C4-2B (cell line): ENCODE results near the gene ZBTB22.

Experiments used
- H3K27ac ChIP-seq: fragments of 450-650 bp; 2 replicates; pipeline ENCODE4 v1.5.1; 2017
- ZFX ChIP-seq: fragments of 450-650 bp; IDR thresholded peaks from 2 replicates; pipeline ENCODE4 v1.6.1; 2017
- TF ChIP-seq, protein P1 (sequence below): fragments of 450-650 bp; conservative IDR thresholded peaks from 2 replicates; pipeline ENCODE4 v1.5.1; 2017; ENCODE audit warnings: mild to moderate bottlenecking

ZBTB22 gene

DNA sequence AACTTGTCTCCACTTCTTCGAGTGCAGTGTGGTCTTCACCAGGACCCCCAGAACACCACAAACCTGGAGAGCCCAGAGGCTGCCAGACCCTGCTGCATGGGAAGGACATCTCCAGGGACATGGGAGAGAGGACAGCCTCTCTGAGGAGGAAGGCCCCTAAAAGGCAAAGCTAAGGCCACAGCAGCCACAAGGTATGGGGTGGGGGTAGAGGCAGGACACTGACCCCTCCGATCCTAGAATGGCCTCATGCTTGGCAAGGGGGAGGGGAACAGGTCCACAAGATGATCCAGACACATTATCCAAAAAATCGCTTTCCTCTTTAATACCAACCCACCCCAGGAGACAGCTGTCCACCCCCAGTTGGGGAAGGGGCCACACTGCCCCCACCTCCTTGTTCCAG lies 38.7 kb downstream of the ZBTB22 start:
- H3K27ac ChIP-seq, result no peak overlapping the region
- no peak for TF ChIP-seq ZFX
- TF ChIP-seq, protein P1, sequence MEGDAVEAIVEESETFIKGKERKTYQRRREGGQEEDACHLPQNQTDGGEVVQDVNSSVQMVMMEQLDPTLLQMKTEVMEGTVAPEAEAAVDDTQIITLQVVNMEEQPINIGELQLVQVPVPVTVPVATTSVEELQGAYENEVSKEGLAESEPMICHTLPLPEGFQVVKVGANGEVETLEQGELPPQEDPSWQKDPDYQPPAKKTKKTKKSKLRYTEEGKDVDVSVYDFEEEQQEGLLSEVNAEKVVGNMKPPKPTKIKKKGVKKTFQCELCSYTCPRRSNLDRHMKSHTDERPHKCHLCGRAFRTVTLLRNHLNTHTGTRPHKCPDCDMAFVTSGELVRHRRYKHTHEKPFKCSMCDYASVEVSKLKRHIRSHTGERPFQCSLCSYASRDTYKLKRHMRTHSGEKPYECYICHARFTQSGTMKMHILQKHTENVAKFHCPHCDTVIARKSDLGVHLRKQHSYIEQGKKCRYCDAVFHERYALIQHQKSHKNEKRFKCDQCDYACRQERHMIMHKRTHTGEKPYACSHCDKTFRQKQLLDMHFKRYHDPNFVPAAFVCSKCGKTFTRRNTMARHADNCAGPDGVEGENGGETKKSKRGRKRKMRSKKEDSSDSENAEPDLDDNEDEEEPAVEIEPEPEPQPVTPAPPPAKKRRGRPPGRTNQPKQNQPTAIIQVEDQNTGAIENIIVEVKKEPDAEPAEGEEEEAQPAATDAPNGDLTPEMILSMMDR, result no peak

DNA sequence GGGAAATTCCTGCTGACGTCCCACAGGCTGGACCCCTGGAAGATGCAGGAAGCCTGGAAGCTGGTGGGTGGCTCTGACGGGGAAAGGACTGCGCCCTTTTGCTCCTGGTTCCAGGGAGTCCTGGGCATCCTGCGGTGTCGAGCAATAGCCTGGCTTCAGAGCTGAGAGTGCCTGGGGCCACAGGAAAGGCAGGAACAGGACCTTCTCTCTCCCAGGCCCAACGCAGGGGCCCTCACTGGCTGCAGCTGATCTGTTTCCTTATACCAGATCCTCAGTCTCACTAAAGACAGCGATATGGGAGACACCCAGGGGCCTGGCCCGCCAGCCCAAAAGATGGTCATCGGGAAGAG lies 39.2 kb downstream of the ZBTB22 start:
- H3K27ac ChIP-seq, result no peak overlapping the region
- TF ChIP-seq, protein P1, result no peak
- no peak for TF ChIP-seq ZFX

DNA sequence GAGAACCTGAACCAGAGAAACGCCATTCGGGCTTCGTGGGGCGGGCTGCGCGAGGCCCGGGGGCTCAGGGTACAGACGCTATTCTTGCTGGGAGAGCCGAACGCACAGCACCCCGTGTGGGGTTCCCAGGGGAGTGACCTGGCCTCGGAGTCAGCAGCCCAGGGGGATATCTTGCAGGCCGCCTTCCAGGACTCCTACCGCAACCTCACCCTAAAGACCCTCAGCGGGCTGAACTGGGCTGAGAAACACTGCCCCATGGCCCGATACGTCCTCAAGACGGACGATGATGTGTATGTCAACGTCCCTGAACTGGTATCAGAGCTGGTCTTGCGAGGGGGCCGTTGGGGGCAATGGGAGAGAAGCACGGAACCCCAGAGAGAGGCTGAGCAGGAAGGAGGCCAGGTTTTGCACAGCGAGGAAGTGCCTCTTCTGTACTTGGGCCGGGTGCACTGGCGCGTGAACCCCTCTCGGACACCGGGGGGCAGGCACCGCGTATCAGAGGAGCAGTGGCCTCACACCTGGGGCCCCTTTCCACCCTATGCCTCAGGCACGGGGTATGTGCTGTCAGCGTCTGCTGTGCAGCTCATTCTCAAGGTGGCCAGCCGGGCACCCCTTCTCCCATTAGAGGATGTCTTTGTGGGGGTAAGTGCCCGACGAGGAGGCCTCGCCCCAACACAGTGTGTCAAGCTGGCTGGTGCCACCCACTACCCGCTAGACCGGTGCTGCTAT lies 39.7 kb downstream of the ZBTB22 start:
- H3K27ac ChIP-seq, result peak overlapping the region; percentile 97
- no peak for TF ChIP-seq ZFX
- TF ChIP-seq, protein P1, result 0 out of 2 replicates have a peak, but pooled peaks have one; percentile 0

DNA sequence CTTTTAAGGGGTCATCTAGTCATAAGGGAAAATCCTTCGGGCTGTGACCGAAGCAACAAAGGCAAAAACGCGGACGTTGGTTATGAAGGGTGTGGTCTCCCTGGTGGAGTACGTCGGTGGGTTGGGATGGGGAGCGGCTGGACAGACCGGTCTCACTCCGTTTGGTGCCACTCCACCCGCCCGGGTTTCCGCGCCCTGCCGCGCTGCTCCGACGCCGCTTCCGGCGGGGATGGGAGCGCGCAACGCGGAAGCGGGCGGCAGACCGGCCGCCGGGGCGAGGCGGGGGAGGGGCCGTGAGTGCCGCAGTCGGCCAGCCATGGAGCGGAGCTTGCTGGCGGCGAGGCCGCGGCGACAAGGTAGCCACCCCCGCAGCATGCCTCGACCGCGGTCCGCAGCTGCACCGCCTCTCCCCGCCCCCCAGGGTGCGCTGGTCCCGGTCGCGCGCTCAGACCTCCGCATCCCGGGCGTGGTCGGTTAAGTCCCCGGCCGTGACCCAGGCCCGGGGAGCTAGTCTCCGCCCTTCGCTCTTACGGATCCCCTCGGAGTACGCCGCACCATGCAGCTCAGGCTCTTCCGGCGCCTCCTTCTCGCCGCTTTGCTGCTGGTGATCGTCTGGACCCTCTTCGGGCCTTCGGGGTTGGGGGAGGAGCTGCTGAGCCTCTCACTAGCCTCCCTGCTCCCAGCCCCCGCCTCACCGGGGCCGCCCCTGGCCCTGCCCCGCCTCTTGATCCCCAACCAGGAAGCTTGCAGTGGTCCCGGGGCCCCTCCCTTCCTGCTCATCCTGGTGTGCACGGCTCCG lies 40.5 kb downstream of the ZBTB22 start, which contains the start of gene B3GALT4:
Gene B3GALT4 (plus strand): TSS at position 260 of the 799 bp plus-strand sequence. CDS start 297 bp downstream, at position 557.
- H3K27ac ChIP-seq, result peak within 1 kb of the TSS; percentile 97
- no peak for TF ChIP-seq ZFX
- TF ChIP-seq, protein P1, result peak; percentile 43

DNA sequence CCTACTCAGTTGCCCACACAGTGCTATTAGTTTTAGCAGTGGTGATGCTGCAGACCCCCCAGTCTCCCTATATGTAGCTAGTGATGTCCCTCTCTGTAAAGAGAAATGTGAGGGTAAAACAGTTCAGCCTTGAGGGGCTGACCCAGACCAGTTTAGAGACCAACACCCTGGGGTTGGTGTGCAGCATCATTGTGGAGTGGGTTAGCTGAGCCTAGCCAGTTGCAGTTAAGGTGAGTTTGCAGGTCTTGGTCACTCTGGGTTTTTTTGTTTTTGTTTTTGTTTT lies 41.0 kb downstream of the ZBTB22 start:
- TF ChIP-seq ZFX, result no peak
- TF ChIP-seq, protein P1, result no peak
- H3K27ac ChIP-seq, result peak overlapping the region; percentile 97

DNA sequence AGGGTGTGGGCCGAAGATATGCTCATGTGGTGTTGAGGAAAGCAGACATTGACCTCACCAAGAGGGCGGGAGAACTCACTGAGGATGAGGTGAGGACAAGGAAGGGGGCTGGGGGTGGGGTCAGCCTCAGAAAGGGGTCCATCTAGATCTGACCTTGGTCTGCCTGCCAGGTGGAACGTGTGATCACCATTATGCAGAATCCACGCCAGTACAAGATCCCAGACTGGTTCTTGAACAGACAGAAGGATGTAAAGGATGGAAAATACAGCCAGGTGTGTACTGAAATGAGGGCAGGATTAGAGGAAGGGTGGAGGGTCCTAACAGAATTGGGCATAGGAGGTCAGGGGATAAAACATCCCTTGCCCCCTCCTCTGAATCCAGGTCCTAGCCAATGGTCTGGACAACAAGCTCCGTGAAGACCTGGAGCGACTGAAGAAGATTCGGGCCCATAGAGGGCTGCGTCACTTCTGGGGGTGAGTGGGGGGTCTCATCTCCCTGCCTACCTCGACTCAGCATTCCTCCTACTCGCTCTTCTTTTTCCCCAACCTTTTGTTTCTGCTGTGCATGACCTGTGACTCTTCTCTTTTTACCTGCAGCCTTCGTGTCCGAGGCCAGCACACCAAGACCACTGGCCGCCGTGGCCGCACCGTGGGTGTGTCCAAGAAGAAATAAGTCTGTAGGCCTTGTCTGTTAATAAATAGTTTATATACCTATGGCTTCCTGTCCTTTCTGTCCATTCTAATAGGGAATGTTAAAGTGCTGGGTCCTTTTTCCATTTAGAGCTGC lies 41.6 kb downstream of the ZBTB22 start:
- peak overlapping the region; percentile 97 for H3K27ac ChIP-seq

DNA sequence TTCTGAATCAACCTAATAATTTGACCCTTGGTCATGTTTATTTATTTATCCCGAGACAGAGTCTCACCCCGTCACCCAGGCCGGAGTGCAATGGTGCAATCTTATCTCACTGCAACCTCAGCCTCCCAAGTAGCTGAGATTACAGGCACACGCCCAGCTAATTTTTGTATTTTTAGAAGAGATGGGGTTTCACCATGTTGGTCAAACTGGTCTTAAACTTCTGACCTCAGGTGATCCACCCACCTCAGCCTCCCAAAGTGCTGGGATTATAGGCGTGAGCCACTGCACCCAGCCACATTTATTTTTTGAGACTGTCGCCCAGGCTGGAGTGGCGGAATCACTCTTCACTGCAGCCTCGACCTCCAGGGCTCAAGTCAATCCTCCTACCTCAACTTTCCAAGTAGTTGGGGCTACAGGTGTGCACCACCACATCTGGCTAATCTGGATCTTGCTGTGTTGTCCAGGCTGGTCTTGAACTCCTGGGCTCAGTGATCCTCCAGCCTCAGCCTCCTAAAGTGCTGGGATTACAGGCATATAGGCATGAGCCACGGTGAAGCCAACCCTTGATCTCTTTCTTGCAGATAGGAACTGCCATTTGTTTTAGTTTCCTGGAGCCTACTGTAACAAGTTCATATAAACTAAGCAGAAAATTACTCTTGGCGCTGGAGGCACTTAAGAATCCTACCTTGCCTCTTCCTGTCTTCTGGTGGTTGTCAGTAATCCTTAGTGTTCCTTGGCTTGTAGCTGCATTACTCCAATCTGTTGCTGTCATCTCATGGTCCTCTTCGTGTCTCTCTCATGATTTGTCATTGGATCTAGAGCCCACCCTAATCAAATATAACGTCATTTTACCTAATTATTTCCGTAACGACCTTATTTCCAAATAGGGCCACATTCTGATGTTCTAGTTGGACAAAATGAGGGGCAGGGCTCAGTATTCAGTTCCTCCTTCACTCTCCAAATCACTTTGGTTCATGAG lies 43.3 kb downstream of the ZBTB22 start:
- H3K27ac ChIP-seq, result peak overlapping the region; percentile 97
- TF ChIP-seq, protein P1, result no peak
- no peak for TF ChIP-seq ZFX
